Muscle of leg (tissue), 11 donors: ENCODE data around the gene SLC1A1. TPM values are rescaled to one million over a fixed set of nuclear protein-coding genes. Genes with fewer than 3 reads are reported as not detected.
"Not testable (repeated sequence)": the region's sequence is repeated elsewhere in the genome, so short reads cannot be mapped to it uniquely, and the experiment has no call there.

ENCODE experiments used
- DNase-seq: peaks from one replicate; pipeline ENCODE4 v3.0.0; 2013
- H3K27ac ChIP-seq: one replicate; pipeline ENCODE4 v1.5.1; 2013; ENCODE audit warnings: mild to moderate bottlenecking, low read length, control low read depth
- H3K27me3 ChIP-seq: one replicate; pipeline ENCODE4 v1.6.1; 2013; ENCODE audit warnings: low read length; ENCODE audit not compliant: control insufficient read depth, insufficient read depth
- H3K36me3 ChIP-seq: one replicate; pipeline ENCODE4 v1.6.1; 2013; ENCODE audit warnings: low read length; ENCODE audit not compliant: control insufficient read depth, insufficient read depth
- H3K4me1 ChIP-seq: one replicate; pipeline ENCODE4 v1.6.1; 2013; ENCODE audit warnings: low read length; ENCODE audit not compliant: control insufficient read depth, insufficient read depth
- H3K4me3 ChIP-seq: one replicate; pipeline ENCODE4 v1.5.1; 2013; ENCODE audit warnings: low read length, control low read depth
- H3K9me3 ChIP-seq: replicated peaks from 2 replicates; pipeline ENCODE4 v1.6.1; 2013; ENCODE audit warnings: low read depth, low read length; ENCODE audit not compliant: control insufficient read depth
- WGBS: methylation state at CpG from one replicate; pipeline ENCODE4 v1.1.5; 2013; ENCODE audit warnings: missing lambda C conversion rate; ENCODE audit not compliant: insufficient coverage; 5-methylcytosine and 5-hydroxymethylcytosine counted together
- polyA plus RNA-seq, 8 donors: library from polyadenylated mRNA; unstranded; fragments of 120-200 nt; gene quantifications; one replicate each; pipeline versions ENCODE4 v1.2.1 to v1.2.3, GENCODE V29; 2013; ENCODE audit warnings: inconsistent platforms in 1 of 8, low replicate concordance in 1 of 8; ENCODE audit not compliant: insufficient read length in 8 of 8, insufficient read depth in 1 of 8
- total RNA-seq: library from RNA; stranded (reverse); fragments of 120-200 nt; gene quantifications from one replicate; pipeline ENCODE4 v1.2.4, GENCODE V29; 2013

The SLC1A1 gene
- total and polyA plus RNA-seq, 9 donors = 0.47 to 2.1 (median 0.69) TPM

DNA sequence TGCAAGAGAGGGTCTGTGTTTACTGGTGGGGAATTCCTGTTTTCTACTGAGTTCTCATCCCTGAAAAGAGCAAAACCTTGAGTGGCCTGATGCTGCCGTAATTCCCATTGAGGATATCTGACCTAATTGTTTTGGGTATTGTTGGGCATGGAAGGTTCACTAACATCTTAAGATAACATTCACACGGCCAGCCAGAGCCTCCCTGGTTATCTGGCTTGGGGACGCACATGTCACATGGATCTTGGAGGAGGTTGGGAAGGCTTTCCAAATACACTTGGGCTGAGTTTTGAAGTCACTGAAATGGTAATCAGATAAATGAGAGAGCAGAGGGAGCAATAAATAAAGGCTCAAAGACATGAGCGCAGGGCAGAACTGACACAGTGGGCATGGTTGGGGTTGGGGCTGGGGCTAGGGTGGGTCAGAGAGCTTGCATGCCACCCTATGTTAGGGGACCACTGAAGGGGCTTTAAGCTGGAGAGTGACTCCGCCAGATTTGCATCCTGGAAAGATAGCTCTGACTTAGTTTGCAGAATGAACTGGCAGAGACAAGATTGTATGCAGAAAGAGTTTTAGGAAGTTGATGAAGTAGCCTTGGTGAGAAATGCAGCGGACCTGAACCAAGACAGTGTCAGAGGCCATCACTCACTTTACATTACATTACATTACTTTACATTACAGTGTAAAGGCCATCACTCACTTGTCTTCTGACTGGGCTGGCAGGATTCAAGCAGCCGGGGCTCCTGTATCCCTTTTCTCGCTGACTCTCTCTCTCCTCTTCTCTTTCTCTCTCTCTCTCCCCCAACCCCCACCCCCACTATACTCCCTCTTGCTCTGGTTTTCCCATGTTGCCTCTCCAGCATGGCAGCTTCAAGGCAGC is 24.2 kb downstream of the SLC1A1 start:
- H3K27me3 ChIP-seq = no peaks in the 10 kb centered on the region
- H3K36me3 ChIP-seq = no peaks in the 10 kb centered on the region
- no peaks in the 10 kb centered on the region for H3K9me3 ChIP-seq
- H3K27ac ChIP-seq = no peak overlapping the region
- DNase-seq = no peak
- H3K4me1 ChIP-seq = no peaks in the 10 kb centered on the region
- no peak overlapping the region for H3K4me3 ChIP-seq
- 65% methylated on average over 5 of the region's 8 CpGs for WGBS

DNA sequence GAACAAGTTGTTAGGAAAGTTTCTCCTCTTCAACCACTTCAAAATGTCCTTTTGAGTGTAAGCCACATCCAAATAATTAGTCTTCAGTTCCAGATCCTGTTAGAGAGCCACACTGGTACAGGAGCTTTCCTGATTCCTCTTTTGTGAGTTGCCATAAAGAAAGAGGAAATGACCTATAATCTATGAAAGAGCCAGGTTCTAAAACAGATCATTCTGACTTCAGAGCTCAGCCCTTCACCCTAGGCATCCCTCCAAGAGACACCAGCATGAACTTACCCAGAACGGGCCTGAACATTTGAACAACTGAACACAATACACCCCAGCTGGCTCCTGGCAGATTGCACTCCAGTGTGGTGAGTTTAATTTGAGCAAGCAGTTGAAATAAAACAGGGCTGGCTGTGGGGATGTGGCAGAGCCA is 25.7 kb downstream of the SLC1A1 start:
- Histone ChIP-seq H3K27ac (no peak overlapping the region), H3K4me1 (no peaks in the 10 kb centered on the region), H3K9me3 (no peaks in the 10 kb centered on the region), H3K36me3 (no peaks in the 10 kb centered on the region), H3K4me3 (no peak overlapping the region), H3K27me3 (no peaks in the 10 kb centered on the region)
- no CpG with 5 or more reads among the region's 1 CpG for WGBS
- no peak for DNase-seq

DNA sequence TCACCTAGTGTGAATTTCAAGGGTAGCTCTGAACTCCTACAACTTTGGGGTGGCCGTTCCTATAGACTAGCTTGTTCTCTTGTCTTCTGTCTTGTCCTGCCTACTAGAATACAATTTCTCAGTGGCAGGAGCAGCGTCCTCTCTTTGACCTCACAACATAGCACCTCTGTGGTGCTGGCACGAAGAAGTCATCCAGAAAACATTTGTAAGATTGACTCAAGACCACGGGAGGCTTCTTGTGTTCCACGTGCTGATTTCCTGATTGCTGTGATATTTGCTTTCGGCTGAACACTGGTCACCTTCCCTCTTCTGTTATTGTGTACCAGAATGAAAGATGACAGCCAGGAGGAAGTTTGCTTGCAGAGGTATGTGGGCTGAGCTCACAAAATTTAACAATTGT is 27.0 kb downstream of the SLC1A1 start:
- Histone ChIP-seq H3K4me3 (no peak overlapping the region), H3K4me1 (no peaks in the 10 kb centered on the region), H3K36me3 (no peaks in the 10 kb centered on the region), H3K27ac (no peak overlapping the region), H3K27me3 (no peaks in the 10 kb centered on the region), H3K9me3 (no peaks in the 10 kb centered on the region)
- no peak for DNase-seq
- 83% methylated on average over 2 of the region's 6 CpGs for WGBS

DNA sequence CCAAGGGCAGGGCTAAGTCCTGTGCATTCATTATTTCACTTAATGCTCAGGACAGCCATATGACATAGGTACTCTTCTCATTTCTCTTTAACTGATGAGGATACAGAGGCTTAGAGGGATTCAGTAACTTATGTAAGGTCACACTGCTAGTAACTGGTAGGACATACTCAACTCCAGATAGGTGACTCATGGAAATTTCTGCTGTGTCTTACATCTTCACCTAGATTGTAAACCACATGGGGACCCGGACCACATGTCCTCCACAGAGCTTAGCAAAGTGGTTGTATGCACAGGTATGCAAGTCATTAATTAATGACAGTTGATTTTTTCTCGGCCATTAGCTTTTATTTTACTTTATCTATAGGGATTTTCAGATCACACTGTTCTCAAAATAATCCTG is 29.3 kb downstream of the SLC1A1 start:
- H3K4me3 ChIP-seq = no peak overlapping the region
- no peak overlapping the region for H3K27ac ChIP-seq
- no peaks in the 10 kb centered on the region for H3K27me3 ChIP-seq
- no peaks in the 10 kb centered on the region for H3K4me1 ChIP-seq
- WGBS = no CpG with 5 or more reads among the region's 2 CpGs
- no peak for DNase-seq
- H3K9me3 ChIP-seq = no peaks in the 10 kb centered on the region
- H3K36me3 ChIP-seq = no peaks in the 10 kb centered on the region

DNA sequence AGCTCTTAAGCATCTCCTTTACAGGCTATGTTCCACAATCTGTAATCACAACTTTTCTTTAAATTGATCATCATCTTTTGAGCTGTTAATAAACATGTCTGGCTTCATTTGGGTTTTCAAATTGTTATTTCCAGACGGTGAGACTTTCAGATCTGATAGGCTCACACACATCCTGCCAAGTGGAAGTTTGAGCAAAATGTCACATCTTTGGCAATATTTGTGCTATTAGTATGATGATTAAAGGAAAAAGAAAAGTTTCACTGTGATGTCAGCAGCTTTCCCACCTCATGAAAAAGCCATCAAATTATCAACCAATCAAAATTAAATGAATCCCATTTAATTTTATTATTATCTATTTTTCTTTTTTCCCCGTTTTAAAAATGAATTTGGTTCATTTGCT is 29.8 kb downstream of the SLC1A1 start:
- Histone ChIP-seq H3K27me3 (no peaks in the 10 kb centered on the region), H3K4me1 (no peaks in the 10 kb centered on the region), H3K27ac (no peak overlapping the region), H3K4me3 (no peak overlapping the region), H3K36me3 (no peaks in the 10 kb centered on the region), H3K9me3 (no peaks in the 10 kb centered on the region)
- DNase-seq = no peak
- no CpG with 5 or more reads among the region's 2 CpGs for WGBS

DNA sequence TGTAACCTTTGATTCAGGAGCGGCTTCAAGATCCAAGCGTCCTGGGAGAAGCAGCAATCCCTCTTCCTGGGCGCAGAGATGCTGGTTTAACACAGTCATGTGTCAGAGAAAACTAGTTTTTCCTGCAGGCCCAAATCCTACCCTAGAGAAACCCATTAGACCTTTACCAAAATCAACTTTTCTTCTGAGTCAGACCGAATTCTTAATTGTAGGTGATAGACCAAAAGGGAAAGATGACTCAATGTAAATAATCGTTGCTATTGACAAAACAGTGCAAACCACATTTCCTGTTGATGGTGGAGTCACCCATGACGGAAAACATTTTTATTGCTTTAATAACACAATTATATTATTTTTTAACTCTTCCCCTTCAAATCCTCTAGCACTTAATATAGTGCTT is 40.1 kb downstream of the SLC1A1 start:
- Histone ChIP-seq H3K4me1 (no peaks in the 10 kb centered on the region), H3K4me3 (no peak overlapping the region), H3K9me3 (no peaks in the 10 kb centered on the region), H3K27ac (no peak overlapping the region), H3K36me3 (no peaks in the 10 kb centered on the region), H3K27me3 (no peaks in the 10 kb centered on the region)
- 94% methylated on average over 2 of the region's 6 CpGs for WGBS
- no peak for DNase-seq

DNA sequence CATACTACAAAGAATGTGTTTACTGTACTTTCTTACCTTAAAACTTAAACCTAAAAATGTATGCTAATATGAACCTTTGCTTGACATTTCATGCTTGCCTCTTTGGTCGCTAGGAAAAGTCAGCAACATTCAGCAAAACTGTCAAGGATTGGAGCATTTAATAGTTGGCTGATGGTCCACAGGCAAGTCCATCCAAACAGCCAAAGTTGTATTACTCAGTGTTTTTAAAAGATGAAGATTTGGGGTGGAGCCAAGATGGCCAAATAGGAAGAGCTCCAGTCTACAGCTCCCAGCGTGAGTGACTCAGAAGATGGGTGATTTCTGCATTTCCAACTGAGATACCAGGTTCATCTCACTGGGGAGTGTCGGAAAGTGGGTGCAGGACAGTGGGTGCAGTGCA is 40.6 kb downstream of the SLC1A1 start:
- 77% methylated on average over 2 of the region's 3 CpGs for whole genome bisulfite sequencing
- H3K4me1 ChIP-seq, H3K4me3 ChIP-seq, H3K9me3 ChIP-seq, H3K27me3 ChIP-seq, H3K27ac ChIP-seq, DNase-seq, H3K36me3 ChIP-seq: not testable (repeated sequence)

DNA sequence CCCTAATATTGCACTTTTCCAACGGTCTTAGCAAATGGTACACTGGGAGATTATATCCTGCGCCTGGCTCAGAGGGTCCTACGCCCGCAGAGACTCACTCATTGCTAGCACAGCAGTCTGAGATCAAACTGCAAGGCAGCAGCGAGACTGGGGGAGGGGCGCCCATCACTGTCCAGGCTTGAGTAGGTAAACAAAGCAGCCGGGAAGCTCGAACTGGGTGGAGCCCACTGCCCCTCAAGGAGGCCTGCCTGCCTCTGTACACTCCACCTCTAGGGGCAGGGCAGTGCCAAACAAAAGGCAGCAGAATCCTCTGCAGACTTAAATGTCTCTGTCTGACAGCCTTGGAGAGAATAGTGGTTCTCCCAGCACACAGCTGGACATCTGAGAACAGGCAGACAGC is 41.1 kb downstream of the SLC1A1 start:
- WGBS = 85% methylated on average over 7 of the region's 8 CpGs
- not testable (repeated sequence) for H3K27me3 ChIP-seq, H3K4me1 ChIP-seq, H3K36me3 ChIP-seq, DNase-seq, H3K27ac ChIP-seq, H3K9me3 ChIP-seq, H3K4me3 ChIP-seq

DNA sequence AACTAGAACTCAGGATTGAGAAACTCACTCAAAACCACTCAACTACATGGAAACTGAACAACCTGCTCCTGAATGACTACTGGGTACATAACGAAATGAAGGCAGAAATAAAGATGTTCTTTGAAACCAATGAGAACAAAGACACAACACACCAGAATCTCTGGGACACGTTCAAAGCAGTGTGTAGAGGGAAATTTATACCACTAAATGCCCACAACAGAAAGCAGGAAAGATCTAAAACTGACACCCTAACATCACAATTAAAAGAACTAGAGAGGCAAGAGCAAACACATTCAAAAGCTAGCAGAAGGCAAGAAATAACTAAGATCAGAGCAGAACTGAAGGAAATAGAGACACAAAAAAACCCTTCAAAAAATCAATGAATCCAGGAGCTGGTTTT is 43.6 kb downstream of the SLC1A1 start:
- H3K27ac ChIP-seq, H3K9me3 ChIP-seq, H3K4me3 ChIP-seq, H3K4me1 ChIP-seq, H3K27me3 ChIP-seq, H3K36me3 ChIP-seq, DNase-seq: not testable (repeated sequence)
- no CpG with 5 or more reads among the region's 2 CpGs for WGBS

DNA sequence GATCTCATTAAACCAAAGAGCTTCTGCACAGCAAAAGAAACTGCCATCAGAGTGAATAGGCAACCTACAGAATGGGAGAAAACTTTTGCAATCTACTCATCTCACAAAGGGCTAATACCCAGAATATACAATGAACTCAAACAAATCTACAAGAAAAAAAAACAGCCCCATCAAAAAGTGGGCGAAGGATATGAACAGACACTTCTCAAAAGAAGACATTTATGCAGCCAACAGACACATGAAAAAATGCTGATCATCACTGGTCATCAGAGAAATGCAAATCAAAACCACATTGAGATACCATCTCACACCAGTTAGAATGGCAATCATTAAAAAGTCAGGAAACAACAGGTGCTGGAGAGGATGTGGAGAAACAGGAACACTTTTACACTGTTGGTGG is 45.9 kb downstream of the SLC1A1 start:
- H3K9me3 ChIP-seq, H3K4me1 ChIP-seq, H3K36me3 ChIP-seq, DNase-seq, H3K27me3 ChIP-seq, H3K27ac ChIP-seq, H3K4me3 ChIP-seq: not testable (repeated sequence)
- WGBS = no CpG with 5 or more reads among the region's 1 CpG

DNA sequence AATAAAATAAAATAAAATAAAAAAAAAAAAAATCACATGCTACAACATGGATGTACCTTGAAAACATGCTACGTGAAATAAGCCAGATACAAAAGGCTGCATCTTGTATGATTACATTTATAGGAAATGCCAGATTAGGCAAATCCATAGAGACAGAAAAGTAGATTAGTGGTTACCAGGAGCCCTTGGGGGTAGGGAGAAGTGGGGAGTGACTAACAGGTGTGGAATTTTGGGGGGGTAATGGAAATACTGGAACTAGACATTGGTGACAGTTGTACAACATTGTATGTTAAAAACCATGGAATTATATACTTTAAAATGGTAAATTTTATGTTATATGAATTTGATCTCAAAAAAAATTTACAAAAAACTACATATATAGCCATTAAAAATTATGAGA is 47.3 kb downstream of the SLC1A1 start:
- no CpG with 5 or more reads among the region's 1 CpG for WGBS
- DNase-seq = no peak
- Histone ChIP-seq H3K27me3 (no peaks in the 10 kb centered on the region), H3K9me3 (peaks cover 2% of the 10 kb centered on the region), H3K4me3 (no peak overlapping the region), H3K36me3 (no peaks in the 10 kb centered on the region), H3K4me1 (no peaks in the 10 kb centered on the region), H3K27ac (no peak overlapping the region)
